ENCODE data around the gene PLPP7. TPM values are rescaled to one million over a fixed set of nuclear protein-coding genes. Genes with fewer than 3 reads are reported as not detected.

The PLPP7 gene
- total RNA-seq, 1 donor from 2014 or later, result 3.1 TPM

- TF ChIP-seq CTCF (conservative IDR thresholded peaks at IDR 0.05), result no peak
Measured at GRCh38 chr9:131279196-131279862, 10.2 kb upstream of the PLPP7 start.

DNA sequence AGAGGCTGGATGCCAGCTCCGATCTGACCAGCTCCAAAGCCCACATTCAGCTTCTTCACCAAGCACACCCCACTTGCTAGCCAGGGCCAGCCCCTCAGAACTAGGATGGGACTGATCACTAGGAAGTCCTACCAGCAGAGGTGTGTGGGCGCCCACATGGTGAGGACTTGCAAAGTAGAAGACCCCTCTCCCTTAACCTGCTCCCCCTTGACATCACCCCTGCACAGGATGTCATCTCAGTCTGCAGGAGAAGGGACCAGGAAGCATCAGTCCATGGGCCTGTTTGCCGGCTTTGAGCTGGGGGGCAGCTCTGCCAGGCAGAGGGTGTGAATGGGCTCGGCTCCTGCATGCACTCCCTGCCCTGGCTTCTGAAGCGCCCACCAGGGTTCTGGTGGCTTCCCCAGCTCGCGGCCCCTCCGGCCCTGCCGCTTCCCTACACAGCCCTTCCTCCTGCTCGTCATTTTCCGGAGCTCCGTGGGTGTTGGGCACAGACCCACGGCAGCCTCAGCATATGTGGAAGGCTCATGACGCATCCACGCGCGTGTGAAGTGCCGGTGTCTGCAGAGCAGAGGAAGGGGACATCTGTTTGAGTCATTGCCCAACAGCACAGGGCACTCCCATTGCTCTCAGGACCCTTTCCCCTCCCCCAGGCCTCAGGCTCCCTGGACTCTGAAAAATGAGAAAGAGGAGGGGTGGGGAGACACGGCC is 9.5 kb upstream of the PLPP7 start:
- Mint-ChIP-seq H3K4me1 (ENCODE audit: unreplicated experiment) (peaks cover 7% of the 10 kb centered on the region), H3K36me3 (no peaks in the 10 kb centered on the region), H3K27me3 (peaks cover 69% of the 10 kb centered on the region), H3K27ac (no peak overlapping the region), H3K4me3 (no peak overlapping the region), H3K9me3 (no peaks in the 10 kb centered on the region)
- TF ChIP-seq CTCF (conservative IDR thresholded peaks at IDR 0.05), result no peak
- DNase-seq (ENCODE audit: extremely low spot score, unreplicated experiment), result no peak

More at GRCh38 chr9:131279196-131279862, 10.2 kb upstream of the PLPP7 start:
- no peak for DNase-seq (ENCODE audit: extremely low spot score, unreplicated experiment)
- Mint-ChIP-seq H3K27ac (no peak overlapping the region), H3K4me3 (peak overlapping the region; percentile 54), H3K27me3 (peaks cover 71% of the 10 kb centered on the region), H3K9me3 (no peaks in the 10 kb centered on the region), H3K36me3 (no peaks in the 10 kb centered on the region), H3K4me1 (ENCODE audit: unreplicated experiment) (peaks cover 7% of the 10 kb centered on the region)

DNA sequence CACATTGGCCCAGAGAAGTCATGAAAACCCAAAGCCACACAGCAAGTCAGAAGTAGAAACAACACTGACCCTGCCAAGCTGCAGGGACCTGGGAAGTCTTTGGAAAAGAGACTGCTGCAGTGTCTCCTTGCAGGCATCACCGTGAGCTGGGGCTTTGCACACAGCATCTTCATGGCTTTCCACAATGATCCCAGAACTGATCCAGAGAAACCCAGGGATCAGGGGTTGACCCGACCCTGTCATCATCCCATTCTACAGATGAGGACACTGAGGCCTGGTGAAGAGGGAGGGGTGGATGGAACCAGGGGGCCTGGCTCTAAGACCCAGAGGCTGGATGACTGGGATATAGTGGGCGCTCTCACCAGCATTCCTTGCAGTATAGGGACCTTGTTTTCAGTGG is 8.9 kb upstream of the PLPP7 start:
- no peak for DNase-seq (ENCODE audit: extremely low spot score, unreplicated experiment)
- Mint-ChIP-seq H3K27ac (no peak overlapping the region), H3K27me3 (peaks cover 63% of the 10 kb centered on the region), H3K4me3 (peak overlapping the region; percentile 34), H3K9me3 (no peaks in the 10 kb centered on the region), H3K4me1 (ENCODE audit: unreplicated experiment) (peaks cover 7% of the 10 kb centered on the region), H3K36me3 (no peaks in the 10 kb centered on the region)
- no peak for TF ChIP-seq CTCF (conservative IDR thresholded peaks at IDR 0.05)

- H3K36me3 Mint-ChIP-seq, result no peaks in the 10 kb centered on the region
- DNase-seq (ENCODE audit: extremely low spot score, unreplicated experiment), result no peak
- peaks cover 56% of the 10 kb centered on the region for H3K27me3 Mint-ChIP-seq
- H3K4me3 Mint-ChIP-seq, result peak overlapping the region; percentile 79
- H3K9me3 Mint-ChIP-seq, result no peaks in the 10 kb centered on the region
- no peak for TF ChIP-seq CTCF (conservative IDR thresholded peaks at IDR 0.05)
- peaks cover 7% of the 10 kb centered on the region for H3K4me1 Mint-ChIP-seq (ENCODE audit: unreplicated experiment)
- H3K27ac Mint-ChIP-seq, result no peak overlapping the region
Measured at GRCh38 chr9:131281119-131281965, 8.2 kb upstream of the PLPP7 start.

DNA sequence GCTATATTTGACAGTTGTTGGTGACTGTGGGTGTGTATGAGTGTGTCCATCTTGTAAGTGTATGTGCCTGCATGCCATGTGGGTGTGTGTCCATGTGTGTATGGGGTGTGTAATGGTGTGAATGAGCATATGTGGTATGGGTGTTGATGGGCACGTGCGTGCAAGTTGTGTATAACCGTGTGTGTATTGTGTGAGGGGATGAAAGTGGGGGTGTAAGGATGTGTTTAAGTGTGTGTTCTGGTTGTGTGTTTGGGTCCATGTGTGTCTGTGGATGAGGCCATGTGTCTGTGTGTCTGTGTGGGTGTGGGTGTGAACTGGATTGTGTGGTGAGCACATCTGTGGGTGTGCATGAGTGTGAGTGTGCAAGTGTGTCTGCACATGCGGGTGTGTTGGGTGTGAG is 7.3 kb upstream of the PLPP7 start:
- no peak overlapping the region for H3K27ac Mint-ChIP-seq
- H3K4me3 Mint-ChIP-seq, result peak overlapping the region; percentile 79
- no peaks in the 10 kb centered on the region for H3K36me3 Mint-ChIP-seq
- H3K4me1 Mint-ChIP-seq (ENCODE audit: unreplicated experiment), result peaks cover 7% of the 10 kb centered on the region
- TF ChIP-seq CTCF (conservative IDR thresholded peaks at IDR 0.05), result no peak
- H3K9me3 Mint-ChIP-seq, result no peaks in the 10 kb centered on the region
- H3K27me3 Mint-ChIP-seq, result peaks cover 55% of the 10 kb centered on the region
- no peak for DNase-seq (ENCODE audit: extremely low spot score, unreplicated experiment)

Data from type B pancreatic cell (in vitro differentiated cells).